Esophagus muscularis mucosa (tissue), 4 donors: Measurements from ENCODE around the gene PROX1. TPM values are rescaled to one million over a fixed set of nuclear protein-coding genes. Genes with fewer than 3 reads are reported as not detected.

Experiments used
- DNase-seq: peaks from one replicate; pipeline ENCODE4 v3.0.0-alpha.2; 2017; ENCODE audit errors: extremely low spot score
- H3K27ac ChIP-seq, 4 donors: fragments of 200-600 bp; sonication (generic); replicated peaks in 1 of 4; 1 replicate in 3 of 4; 2 replicates in 1 of 4; pipeline ENCODE4 v1.5.1; 2016 to 2019; ENCODE audit warnings: mild to moderate bottlenecking in 1 of 4
- H3K27me3 ChIP-seq, 4 donors: fragments of 200-600 bp; sonication (generic); one replicate each; pipeline versions ENCODE4 v1.5.1 to v1.6.0; 2016 to 2019
- H3K36me3 ChIP-seq, 4 donors: fragments of 200-600 bp; sonication (generic); one replicate each; pipeline ENCODE4 v1.5.1; 2016 to 2019
- H3K4me1 ChIP-seq, 4 donors: fragments of 200-600 bp; sonication (generic); one replicate each; pipeline ENCODE4 v1.5.1; 2016 to 2019
- H3K4me3 ChIP-seq, 4 donors: fragments of 200-600 bp; sonication (generic); 1 replicate in 2 of 4; 2 replicates in 2 of 4; pipeline ENCODE4 v1.5.1; 2016 to 2019; ENCODE audit warnings: mild to moderate bottlenecking in 4 of 4, moderate library complexity in 1 of 4
- H3K9me3 ChIP-seq, 4 donors: fragments of 200-600 bp; sonication (generic); 1 replicate in 3 of 4; 2 replicates in 1 of 4; pipeline ENCODE4 v1.5.1; 2016 to 2019
- EP300 ChIP-seq: sonication (generic); formaldehyde crosslinking; IDR thresholded peaks from one replicate; pipeline ENCODE4 v1.6.1; 2017; ENCODE audit warnings: antibody characterized with exemption
- POLR2A ChIP-seq: fragments of 450-650 bp; IDR thresholded peaks from one replicate; pipeline ENCODE4 v1.6.1; 2017; ENCODE audit warnings: antibody characterized with exemption, moderate library complexity, mild to moderate bottlenecking, low read depth
- POLR2AphosphoS5 ChIP-seq, 2 donors: sonication (generic); formaldehyde crosslinking; IDR thresholded peaks; one replicate each; pipeline ENCODE4 v1.6.1; 2017; ENCODE audit warnings: antibody characterized with exemption in 2 of 2
- WGBS: methylation state at CpG from one replicate; pipeline ENCODE4 v1.1.5; 2018; 5-methylcytosine and 5-hydroxymethylcytosine counted together
- intact Hi-C: fragments of 100-400 bp; cut with DNase I; formaldehyde crosslinking; loops from one replicate; pipeline ENCODE4 v1.15.1; 2023
- total RNA-seq, 4 donors: library from RNA; depleted of rRNA; stranded (reverse); fragments of >200 nt; gene quantifications; one replicate each; pipeline versions ENCODE4 v1.1.0 to v1.2.1, GENCODE V29; 2016
- TF ChIP-seq, protein P1 (sequence below), 3 experiments: fragments of 200-600 bp in 2 of 3; fragments of 450-650 bp in 1 of 3; sonication (generic) in 2 of 3; IDR thresholded peaks; one replicate each; pipeline ENCODE4 v1.5.1; 2017 to 2019; ENCODE audit warnings: antibody characterized with exemption in 3 of 3, mild to moderate bottlenecking in 2 of 3, moderate library complexity in 1 of 3

The PROX1 gene
- 1 to 10 TPM; 2.0 to 5.3 (median 2.5) TPM for total RNA-seq

GRCh38 chr1:213987927-213988506 is at the start of gene PROX1:
TSS of gene PROX1 (plus strand) at chr1:213987973. CDS start at chr1:213996536, 8,563 bp downstream.
- Histone ChIP-seq H3K36me3 (no peaks in the 10 kb centered on the region), H3K9me3 (no peaks in the 10 kb centered on the region), H3K4me3 (peak within 1 kb of the TSS; percentile 65 to 69 (median 68)), H3K27ac (peak within 1 kb of the TSS; percentile 73 to 84 (median 76)), H3K4me1 (peaks cover 19 to 51% (median 49%) of the 10 kb centered on the region in 4 donors), H3K27me3 (peaks cover 0 to 79% (median 41%) of the 10 kb centered on the region in 4 donors)
- TF ChIP-seq EP300 (no peak), POLR2A (peak; percentile 53), POLR2AphosphoS5 (IDR thresholded peaks at IDR 0.05) (peak; percentile 76 to 77)
- intact Hi-C loops, result no loop called here
- no peak for DNase-seq
- 1% methylated on average over 29 of the region's 29 CpGs for WGBS

DNA sequence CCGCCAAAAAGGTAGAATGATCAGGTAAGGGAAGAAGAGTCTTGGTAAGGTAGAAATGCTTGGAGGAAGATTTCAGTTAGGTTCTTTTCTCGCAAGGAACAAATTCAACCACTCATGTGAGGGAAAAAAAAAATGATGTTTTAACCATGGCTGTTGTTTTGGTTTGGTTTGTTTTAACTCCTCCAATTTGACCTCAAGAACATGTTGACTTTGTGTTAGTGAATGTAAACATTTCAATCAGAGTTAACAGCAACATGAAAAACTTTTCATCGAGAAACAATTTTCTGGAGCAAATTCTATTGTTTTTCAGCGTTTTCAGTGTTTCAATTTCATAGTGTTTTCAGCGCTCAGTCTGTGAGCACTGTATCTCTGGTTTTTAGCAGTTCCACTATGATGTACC is 49.0 kb upstream of the PROX1 start:
- Histone ChIP-seq H3K27me3 (peaks cover 0 to 13% (median 0%) of the 10 kb centered on the region in 4 donors), H3K4me1 (no peaks in the 10 kb centered on the region), H3K9me3 (no peaks in the 10 kb centered on the region), H3K4me3 (no peak overlapping the region), H3K27ac (no peak overlapping the region), H3K36me3 (no peaks in the 10 kb centered on the region)
- TF ChIP-seq EP300 (no peak), POLR2A (no peak), POLR2AphosphoS5 (IDR thresholded peaks at IDR 0.05) (no peak)
- TF ChIP-seq, protein P1, sequence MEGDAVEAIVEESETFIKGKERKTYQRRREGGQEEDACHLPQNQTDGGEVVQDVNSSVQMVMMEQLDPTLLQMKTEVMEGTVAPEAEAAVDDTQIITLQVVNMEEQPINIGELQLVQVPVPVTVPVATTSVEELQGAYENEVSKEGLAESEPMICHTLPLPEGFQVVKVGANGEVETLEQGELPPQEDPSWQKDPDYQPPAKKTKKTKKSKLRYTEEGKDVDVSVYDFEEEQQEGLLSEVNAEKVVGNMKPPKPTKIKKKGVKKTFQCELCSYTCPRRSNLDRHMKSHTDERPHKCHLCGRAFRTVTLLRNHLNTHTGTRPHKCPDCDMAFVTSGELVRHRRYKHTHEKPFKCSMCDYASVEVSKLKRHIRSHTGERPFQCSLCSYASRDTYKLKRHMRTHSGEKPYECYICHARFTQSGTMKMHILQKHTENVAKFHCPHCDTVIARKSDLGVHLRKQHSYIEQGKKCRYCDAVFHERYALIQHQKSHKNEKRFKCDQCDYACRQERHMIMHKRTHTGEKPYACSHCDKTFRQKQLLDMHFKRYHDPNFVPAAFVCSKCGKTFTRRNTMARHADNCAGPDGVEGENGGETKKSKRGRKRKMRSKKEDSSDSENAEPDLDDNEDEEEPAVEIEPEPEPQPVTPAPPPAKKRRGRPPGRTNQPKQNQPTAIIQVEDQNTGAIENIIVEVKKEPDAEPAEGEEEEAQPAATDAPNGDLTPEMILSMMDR (IDR thresholded peaks at IDR 0.05), result no peak
- intact Hi-C loops, result no loop called here
- WGBS, result 85% methylated on average over 5 of the region's 5 CpGs
- DNase-seq, result no peak

- no peaks in the 10 kb centered on the region for H3K9me3 ChIP-seq
- TF ChIP-seq POLR2A (no peak), POLR2AphosphoS5 (IDR thresholded peaks at IDR 0.05) (no peak), EP300 (no peak)
- TF ChIP-seq, protein P1 (IDR thresholded peaks at IDR 0.05), result no peak
- H3K4me1 ChIP-seq, result no peaks in the 10 kb centered on the region
- intact Hi-C loops, result no loop called here
- H3K4me3 ChIP-seq, result no peak overlapping the region
- WGBS, result 77% methylated on average over 3 of the region's 3 CpGs
- no peaks in the 10 kb centered on the region for H3K36me3 ChIP-seq
- DNase-seq, result no peak
- no peak overlapping the region for H3K27ac ChIP-seq
- H3K27me3 ChIP-seq, result peaks cover 0 to 8% (median 0%) of the 10 kb centered on the region in 4 donors
Measured at GRCh38 chr1:213939888-213940287, 47.9 kb upstream of the PROX1 start.

GRCh38 chr1:213940947-213941346 is 46.8 kb upstream of the PROX1 start:
- Histone ChIP-seq H3K36me3 (no peaks in the 10 kb centered on the region), H3K4me3 (no peak overlapping the region), H3K27ac (no peak overlapping the region), H3K27me3 (peaks cover 0 to 8% (median 0%) of the 10 kb centered on the region in 4 donors), H3K4me1 (no peaks in the 10 kb centered on the region), H3K9me3 (no peaks in the 10 kb centered on the region)
- no peak for DNase-seq
- TF ChIP-seq, protein P1 (IDR thresholded peaks at IDR 0.05), result no peak
- TF ChIP-seq EP300 (no peak), POLR2AphosphoS5 (IDR thresholded peaks at IDR 0.05) (no peak), POLR2A (no peak)
- intact Hi-C loops, result no loop called here

GRCh38 chr1:213942061-213942460 is 45.7 kb upstream of the PROX1 start:
- Histone ChIP-seq H3K4me3 (no peak overlapping the region), H3K27me3 (peaks cover 0 to 8% (median 0%) of the 10 kb centered on the region in 4 donors), H3K9me3 (no peaks in the 10 kb centered on the region), H3K4me1 (no peaks in the 10 kb centered on the region), H3K36me3 (no peaks in the 10 kb centered on the region), H3K27ac (no peak overlapping the region)
- intact Hi-C loops, result no loop called here
- TF ChIP-seq, protein P1 (IDR thresholded peaks at IDR 0.05), result no peak
- no peak for TF ChIP-seq POLR2AphosphoS5 (IDR thresholded peaks at IDR 0.05)
- TF ChIP-seq POLR2A, result no peak
- TF ChIP-seq EP300, result no peak
- WGBS, result 59% methylated on average over 3 of the region's 3 CpGs
- no peak for DNase-seq
